ENCODE results near the gene ANP32D.
"Not testable (repeated sequence)": the region's sequence is repeated elsewhere in the genome, so short reads cannot be mapped to it uniquely, and the experiment has no call there.

DNA sequence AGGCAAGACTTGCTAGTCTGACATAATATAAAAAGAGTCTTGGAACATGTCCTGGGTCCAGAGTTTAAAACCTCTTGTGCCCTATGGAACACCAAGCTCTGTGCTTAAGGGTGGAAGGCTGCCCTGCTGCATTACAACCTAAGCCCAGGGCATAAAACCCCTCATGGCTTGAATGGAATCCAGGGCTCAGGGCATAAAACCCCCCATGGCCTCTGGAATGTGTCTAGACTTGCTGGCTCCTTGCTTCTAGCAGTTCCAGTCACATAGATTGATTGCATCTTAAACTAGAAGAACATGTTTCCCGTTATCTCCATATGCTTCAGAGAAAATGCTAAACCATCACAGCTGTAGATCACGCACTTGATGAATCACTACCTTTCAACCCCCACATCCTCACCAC lies 34.5 kb downstream of the ANP32D start:
- TF ChIP-seq, protein P1, sequence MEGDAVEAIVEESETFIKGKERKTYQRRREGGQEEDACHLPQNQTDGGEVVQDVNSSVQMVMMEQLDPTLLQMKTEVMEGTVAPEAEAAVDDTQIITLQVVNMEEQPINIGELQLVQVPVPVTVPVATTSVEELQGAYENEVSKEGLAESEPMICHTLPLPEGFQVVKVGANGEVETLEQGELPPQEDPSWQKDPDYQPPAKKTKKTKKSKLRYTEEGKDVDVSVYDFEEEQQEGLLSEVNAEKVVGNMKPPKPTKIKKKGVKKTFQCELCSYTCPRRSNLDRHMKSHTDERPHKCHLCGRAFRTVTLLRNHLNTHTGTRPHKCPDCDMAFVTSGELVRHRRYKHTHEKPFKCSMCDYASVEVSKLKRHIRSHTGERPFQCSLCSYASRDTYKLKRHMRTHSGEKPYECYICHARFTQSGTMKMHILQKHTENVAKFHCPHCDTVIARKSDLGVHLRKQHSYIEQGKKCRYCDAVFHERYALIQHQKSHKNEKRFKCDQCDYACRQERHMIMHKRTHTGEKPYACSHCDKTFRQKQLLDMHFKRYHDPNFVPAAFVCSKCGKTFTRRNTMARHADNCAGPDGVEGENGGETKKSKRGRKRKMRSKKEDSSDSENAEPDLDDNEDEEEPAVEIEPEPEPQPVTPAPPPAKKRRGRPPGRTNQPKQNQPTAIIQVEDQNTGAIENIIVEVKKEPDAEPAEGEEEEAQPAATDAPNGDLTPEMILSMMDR (IDR thresholded peaks at IDR 0.05; ENCODE audit: low read depth, low read length) = not testable (repeated sequence)
- not testable (repeated sequence) for TF ChIP-seq POLR2A (IDR thresholded peaks at IDR 0.05; ENCODE audit: extremely low read depth, insufficient read length)
- TF ChIP-seq, protein P2, sequence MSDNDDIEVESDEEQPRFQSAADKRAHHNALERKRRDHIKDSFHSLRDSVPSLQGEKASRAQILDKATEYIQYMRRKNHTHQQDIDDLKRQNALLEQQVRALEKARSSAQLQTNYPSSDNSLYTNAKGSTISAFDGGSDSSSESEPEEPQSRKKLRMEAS (IDR thresholded peaks at IDR 0.05; ENCODE audit: low read depth, low read length) = not testable (repeated sequence)
